Measurements from ENCODE around the gene CCDC63. TPM values are rescaled to one million over a fixed set of nuclear protein-coding genes. Genes with fewer than 3 reads are reported as not detected.
"Not testable (repeated sequence)": the region's sequence is repeated elsewhere in the genome, so short reads cannot be mapped to it uniquely, and the experiment has no call there.

The CCDC63 gene
- total RNA-seq, 1 donor, result not detected

- no peak overlapping the region for H3K4me3 ChIP-seq (ENCODE audit: low read depth, low read length)
- no peak for DNase-seq (ENCODE audit: low read depth)
- TF ChIP-seq, protein P1, sequence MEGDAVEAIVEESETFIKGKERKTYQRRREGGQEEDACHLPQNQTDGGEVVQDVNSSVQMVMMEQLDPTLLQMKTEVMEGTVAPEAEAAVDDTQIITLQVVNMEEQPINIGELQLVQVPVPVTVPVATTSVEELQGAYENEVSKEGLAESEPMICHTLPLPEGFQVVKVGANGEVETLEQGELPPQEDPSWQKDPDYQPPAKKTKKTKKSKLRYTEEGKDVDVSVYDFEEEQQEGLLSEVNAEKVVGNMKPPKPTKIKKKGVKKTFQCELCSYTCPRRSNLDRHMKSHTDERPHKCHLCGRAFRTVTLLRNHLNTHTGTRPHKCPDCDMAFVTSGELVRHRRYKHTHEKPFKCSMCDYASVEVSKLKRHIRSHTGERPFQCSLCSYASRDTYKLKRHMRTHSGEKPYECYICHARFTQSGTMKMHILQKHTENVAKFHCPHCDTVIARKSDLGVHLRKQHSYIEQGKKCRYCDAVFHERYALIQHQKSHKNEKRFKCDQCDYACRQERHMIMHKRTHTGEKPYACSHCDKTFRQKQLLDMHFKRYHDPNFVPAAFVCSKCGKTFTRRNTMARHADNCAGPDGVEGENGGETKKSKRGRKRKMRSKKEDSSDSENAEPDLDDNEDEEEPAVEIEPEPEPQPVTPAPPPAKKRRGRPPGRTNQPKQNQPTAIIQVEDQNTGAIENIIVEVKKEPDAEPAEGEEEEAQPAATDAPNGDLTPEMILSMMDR (IDR thresholded peaks at IDR 0.05; ENCODE audit: insufficient read depth, low read length), result no peak
These were observed 2.4 kb downstream of the CCDC63 start for GRCh38 chr12:110849221-110849620.

DNA sequence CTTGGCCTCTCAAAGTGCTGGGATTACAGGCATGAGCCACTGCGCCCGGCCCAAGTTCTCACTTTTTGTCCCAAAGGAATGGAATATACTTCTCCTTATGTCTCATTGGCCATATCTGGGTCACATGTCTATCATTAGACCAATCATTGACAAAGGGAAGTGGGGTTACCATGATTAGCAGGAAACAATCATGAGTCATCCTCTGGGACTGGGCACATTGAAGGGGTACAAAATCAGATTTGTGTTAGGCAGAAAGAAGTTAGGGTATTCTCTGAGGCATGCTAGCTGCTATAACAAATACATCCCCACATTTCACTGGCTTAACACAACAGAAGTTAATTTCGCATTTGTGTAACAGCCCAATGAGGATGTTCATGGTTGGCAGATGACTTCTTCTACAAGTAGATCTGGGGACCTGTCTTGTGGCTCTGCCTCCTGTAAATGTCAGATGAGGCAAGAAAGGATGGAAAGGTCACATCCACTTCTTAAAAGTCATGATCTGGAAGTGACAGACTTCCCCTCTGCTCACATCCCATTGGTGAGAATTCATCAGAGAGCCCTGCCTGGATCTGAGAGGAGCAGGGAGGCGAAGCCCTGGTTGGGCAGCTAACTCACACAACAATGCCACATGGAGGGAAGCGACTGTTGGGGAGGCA, 3.1 kb downstream of the CCDC63 start:
- no peak overlapping the region for H3K4me3 ChIP-seq (ENCODE audit: low read depth, low read length)
- DNase-seq (ENCODE audit: low read depth), result no peak
- TF ChIP-seq, protein P1 (IDR thresholded peaks at IDR 0.05; ENCODE audit: insufficient read depth, low read length), result no peak

- DNase-seq (ENCODE audit: low read depth), result no peak
- TF ChIP-seq, protein P1 (IDR thresholded peaks at IDR 0.05; ENCODE audit: insufficient read depth, low read length), result no peak
These were observed 4.0 kb downstream of the CCDC63 start for GRCh38 chr12:110850762-110851161.

GRCh38 chr12:110853836-110854235, 7.0 kb downstream of the CCDC63 start:
- TF ChIP-seq, protein P1 (IDR thresholded peaks at IDR 0.05; ENCODE audit: insufficient read depth, low read length), result no peak
- DNase-seq (ENCODE audit: low read depth), result peak; percentile 24
- H3K4me3 ChIP-seq (ENCODE audit: low read depth, low read length), result no peak overlapping the region

More at GRCh38 chr12:110850762-110851161, 4.0 kb downstream of the CCDC63 start:
- H3K4me3 ChIP-seq (ENCODE audit: low read depth, low read length), result no peak overlapping the region

- TF ChIP-seq, protein P1 (IDR thresholded peaks at IDR 0.05; ENCODE audit: insufficient read depth, low read length), result no peak
- no peak overlapping the region for H3K4me3 ChIP-seq (ENCODE audit: low read depth, low read length)
- no peak for DNase-seq (ENCODE audit: low read depth)
These were observed 9.8 kb downstream of the CCDC63 start for GRCh38 chr12:110856542-110856941.

- TF ChIP-seq, protein P1 (IDR thresholded peaks at IDR 0.05; ENCODE audit: insufficient read depth, low read length), result no peak
- DNase-seq (ENCODE audit: low read depth), result no peak
- no peak overlapping the region for H3K4me3 ChIP-seq (ENCODE audit: low read depth, low read length)
These were observed 10.7 kb downstream of the CCDC63 start for GRCh38 chr12:110857528-110857927.

- not testable (repeated sequence) for DNase-seq (ENCODE audit: low read depth); H3K4me3 ChIP-seq (ENCODE audit: low read depth, low read length)
These were observed 11.2 kb downstream of the CCDC63 start for GRCh38 chr12:110857954-110858353.
